Stimulated activated CD8-positive, alpha-beta memory T cell treated with anti-CD3 and anti-CD28 coated beads, Interleukin-15, amount 100 ng/mL, for 4 hours (primary cell): ENCODE results near the gene GHSR.

Source experiments
- DNase-seq, 2 donors: peaks; one replicate each; pipeline ENCODE4 v3.0.0-alpha.2; 2020; ENCODE audit warnings: low read depth in 2 of 2

The GHSR gene

DNA sequence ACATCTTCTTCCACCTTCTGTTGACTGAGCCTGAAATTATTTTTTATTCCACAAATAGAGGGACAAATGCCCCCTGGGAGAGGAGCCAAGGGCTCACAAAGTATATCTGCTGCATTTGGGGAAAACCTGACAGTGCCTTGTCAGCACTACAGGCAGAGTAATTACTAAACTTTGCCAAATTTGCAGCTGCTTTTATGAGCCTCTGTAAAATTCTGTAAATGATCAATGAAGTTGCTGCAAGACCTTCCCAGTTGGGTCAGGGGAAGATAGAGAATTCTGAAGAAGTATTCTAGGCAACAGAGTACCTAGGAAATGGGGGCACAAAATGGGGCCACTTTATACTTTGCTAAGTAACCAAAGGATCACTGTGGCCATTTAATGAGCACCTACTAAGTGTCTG, 10.5 kb downstream of the GHSR start:
- DNase-seq, result no peak

- no peak for DNase-seq
Measured at GRCh38 chr3:172415323-172415722, 32.9 kb downstream of the GHSR start.

DNA sequence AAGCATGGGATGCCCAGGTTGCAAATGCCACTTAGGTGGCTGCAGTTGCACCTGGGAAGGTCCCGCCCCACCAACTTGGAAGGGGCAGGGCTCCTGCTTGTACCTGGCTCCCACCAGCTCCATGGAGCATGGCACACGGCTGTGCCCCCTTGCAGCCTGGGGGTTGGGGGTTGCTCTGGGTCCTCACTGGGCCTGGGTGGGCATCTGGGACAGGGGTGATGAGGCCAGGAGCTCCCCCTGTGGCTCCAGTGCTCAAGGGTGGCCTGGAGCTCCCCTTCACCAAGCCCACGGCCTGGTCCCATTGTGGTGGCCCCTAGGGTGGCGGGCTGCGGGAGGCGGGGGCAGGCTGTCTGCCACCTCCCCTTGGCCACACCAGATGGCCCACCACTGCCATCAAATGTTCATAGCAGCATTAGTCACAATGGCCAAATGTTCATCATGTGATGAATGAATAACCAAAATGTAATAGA, 36.7 kb downstream of the GHSR start:
- DNase-seq, result no peak

- no peak for DNase-seq
Measured at GRCh38 chr3:172410702-172411477, 37.4 kb downstream of the GHSR start.

DNA sequence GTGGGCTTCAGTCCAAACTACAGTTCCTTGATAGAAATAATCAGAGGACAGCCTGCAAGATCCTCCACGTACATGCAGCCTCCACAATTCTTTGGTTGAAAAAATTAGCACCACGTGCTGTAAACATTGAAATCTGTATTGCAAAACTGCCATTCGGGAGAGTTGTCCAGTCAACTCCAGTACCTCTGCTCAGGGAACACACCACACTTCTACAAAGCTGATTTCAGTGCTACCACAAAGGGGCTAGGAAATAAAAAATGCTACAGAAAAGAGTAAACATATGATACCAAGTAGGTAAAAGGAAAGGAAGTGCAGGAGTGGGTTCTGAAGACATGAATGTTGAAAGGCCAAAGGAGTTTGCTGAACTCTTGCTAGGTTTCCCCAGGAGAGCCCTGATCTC, 40.4 kb downstream of the GHSR start:
- no peak for DNase-seq

DNA sequence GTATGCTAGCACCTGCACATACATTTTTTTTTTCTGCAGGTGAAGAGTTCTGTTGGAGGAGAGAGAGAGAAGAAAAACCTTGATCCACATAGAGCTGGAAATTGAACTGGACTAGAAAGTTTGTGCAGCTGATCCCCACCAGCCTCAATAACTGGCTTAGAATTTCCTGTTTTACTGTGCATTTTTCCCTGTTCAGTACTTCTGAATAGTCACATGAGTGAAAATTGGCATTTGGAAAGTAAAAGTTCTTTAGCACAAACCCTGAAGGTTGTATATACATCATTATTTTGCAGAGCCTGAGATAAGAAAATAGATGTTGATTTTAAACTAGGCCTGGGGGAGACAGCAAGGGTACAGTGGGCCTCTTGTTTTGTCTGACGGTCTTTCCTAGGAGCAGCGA, 42.3 kb downstream of the GHSR start:
- no peak for DNase-seq

GRCh38 chr3:172404237-172404962, 43.9 kb downstream of the GHSR start:
- DNase-seq, result no peak

DNA sequence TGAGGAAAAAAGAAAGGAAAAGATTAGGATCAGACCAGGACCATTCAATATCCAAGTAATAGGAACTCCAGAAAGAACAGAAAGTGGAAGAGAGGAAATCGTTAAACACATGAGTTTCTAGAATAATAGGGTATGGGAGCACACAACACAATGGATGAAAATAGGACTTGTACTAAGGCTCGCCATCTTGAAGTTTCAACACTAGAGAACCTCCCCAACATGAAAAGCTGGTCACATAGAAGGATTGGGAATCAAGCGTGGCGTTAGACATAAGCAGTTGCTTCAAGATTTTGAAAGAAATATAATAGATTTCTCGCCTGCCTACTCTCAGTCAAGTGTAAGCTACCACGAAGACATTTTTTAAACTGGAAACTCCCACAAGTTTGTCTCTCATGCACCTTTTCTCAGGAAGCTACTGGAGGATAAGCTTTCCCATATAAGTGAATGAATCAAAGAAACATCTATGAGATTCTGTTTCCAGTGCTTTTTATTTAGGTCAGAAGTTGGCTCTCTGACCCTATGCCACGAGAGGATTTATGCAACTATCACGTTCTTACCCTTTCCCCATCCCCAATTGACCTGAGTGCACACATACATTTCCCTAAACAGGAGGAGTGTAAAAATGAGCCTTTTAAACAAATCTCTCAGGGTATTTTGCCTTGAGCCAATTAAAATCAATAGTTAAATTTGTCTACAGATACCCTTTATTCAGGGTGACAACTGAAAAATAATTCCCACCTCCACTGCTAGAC, 45.2 kb downstream of the GHSR start:
- no peak for DNase-seq

- no peak for DNase-seq
Measured at GRCh38 chr3:172402090-172402489, 46.2 kb downstream of the GHSR start.

GRCh38 chr3:172398484-172398883, 49.8 kb downstream of the GHSR start:
- DNase-seq, result no peak

DNA sequence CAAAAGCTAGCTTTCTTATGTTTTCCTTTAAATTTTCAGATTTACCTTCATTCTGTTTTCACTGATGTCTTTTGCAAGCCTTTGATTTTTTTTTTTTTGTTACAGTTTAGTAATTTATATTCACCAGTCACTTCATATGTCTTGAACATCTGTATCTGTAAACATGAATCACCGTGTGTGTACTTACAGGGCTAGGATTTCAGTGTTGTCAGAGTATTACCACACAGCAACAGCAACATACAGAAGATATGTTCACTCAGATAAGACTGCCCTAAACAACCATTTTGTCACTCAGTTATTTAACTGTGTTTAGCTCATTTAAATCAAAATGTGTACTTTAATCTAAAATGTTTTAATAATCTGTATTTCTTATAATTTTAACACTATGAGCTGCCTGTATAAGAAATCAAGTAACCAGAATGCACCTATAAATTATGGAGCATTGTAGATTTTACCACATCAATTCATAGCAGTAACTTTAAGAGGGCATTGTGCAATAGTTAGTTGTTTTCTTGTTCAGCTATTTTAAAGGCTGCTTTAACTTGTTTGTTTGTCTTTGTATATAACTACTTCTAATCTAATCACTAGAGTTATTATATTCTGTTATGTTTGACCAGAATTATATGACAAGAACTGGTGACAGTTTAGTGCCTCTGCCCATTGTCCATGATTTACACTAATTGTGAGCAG, 50.4 kb downstream of the GHSR start:
- DNase-seq, result no peak

GRCh38 chr3:172396400-172396799, 51.9 kb downstream of the GHSR start:
- no peak for DNase-seq

GRCh38 chr3:172394692-172395091, 53.6 kb downstream of the GHSR start:
- no peak for DNase-seq
